Renal cortical epithelial cell (primary cell): ENCODE results near the gene RSPH10B. TPM values are rescaled to one million over a fixed set of nuclear protein-coding genes. Genes with fewer than 3 reads are reported as not detected.
"Not testable (repeated sequence)": the region's sequence is repeated elsewhere in the genome, so short reads cannot be mapped to it uniquely, and the experiment has no call there.

ENCODE experiments used
- DNase-seq: peaks from one replicate; pipeline ENCODE4 v3.0.0-alpha.2; 2011; ENCODE audit warnings: low read depth
- total RNA-seq: library from RNA; depleted of rRNA; stranded (reverse); fragments of >200 nt; gene quantifications from 2 replicates; pipeline ENCODE4 v1.2.3, GENCODE V29; 2014

Gene RSPH10B
- total RNA-seq, 1 donor from 2014 or later = 1.4 TPM

DNA sequence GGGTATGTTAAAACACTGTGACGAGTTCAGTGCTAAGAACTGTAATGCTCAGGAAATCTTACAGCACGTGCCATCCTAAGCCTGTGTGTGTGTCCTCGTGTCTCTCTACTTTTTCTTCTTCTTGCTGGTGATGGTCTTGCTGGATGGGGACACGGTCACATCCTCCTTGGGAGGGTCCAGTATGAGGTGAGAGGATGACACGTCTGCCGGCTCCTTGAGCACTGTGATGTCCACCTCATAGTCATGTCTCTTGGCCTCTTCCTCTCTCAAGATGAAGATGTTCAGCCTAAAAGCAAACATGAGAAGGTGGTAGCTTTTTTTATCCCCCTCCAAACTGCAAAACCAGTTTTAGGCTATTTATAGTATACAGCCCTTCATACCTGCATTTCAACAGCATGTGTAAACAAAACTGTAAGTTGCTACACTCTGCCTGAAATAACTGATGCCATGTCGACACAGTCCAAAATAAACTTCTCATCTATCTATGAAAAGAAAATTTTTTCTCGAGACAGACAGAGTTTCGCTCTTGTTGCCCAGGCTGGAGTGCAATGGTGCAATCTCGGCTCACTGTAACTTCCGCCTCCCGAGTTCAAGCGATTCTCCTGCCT, 44.1 kb downstream of the RSPH10B start:
- DNase-seq = not testable (repeated sequence)

GRCh38 chr7:5924630-5925029, 45.9 kb downstream of the RSPH10B start:
- DNase-seq = not testable (repeated sequence)

DNA sequence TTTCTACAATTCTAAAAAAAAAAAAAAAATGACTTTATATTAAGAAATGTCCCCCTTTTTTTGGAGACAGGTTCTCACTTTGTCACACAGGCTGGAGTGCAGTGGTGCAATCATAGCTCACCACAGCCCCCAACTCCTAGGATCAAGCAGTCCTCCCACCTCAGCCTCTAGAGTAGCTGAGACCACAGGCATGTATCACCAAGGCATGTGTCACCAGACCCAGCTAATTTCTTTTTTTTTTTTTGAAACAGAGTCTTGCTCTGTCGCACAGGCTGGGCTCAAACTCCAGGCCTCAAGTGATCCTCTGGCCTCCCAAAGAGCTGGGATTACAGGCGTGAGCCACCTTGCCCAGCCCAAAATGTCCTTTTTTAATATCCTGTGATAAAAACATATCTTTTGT, 46.3 kb downstream of the RSPH10B start:
- DNase-seq = not testable (repeated sequence)

DNA sequence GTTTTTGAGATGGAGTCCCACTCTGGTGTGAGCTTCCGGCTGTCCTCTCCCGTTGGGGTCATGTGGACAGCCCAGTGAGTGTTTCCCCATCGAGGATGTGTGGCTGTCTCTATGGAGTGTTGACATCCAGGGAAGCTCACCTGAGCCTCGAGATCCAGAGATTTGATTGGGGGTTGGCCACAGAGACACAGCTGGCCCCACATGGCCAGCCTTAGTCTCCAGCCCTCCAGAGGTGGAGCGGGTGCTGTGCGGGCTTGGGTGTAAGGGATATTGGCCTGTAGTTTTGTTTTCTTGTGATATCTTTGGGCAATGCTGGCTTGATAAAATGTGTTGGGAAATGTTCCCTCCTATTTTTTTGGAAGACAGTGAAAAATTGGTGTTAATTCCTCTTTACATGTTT, 54.0 kb downstream of the RSPH10B start:
- DNase-seq = not testable (repeated sequence)

- DNase-seq = not testable (repeated sequence)
Observed at GRCh38 chr7:5908835-5909234, 61.7 kb downstream of the RSPH10B start.

DNA sequence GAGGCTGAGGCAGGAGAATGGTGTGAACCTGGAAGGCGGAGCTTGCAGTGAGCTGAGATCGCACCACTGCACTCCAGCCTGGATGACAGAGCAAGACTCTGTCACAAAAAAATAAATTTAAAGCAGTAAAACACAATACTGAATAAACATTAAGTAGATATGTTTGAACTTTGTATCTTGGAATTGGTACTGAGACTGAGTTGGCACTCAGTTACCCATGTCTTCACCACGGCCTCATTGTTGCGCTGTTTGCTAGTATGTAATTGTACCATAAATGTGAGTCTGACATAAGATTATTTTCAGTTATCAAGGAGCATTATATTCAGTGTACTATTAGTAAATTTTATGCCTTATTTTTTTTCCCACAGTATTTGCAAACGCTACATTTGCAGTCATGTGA, 65.8 kb downstream of the RSPH10B start:
- DNase-seq = not testable (repeated sequence)

GRCh38 chr7:5903002-5903401, 67.5 kb downstream of the RSPH10B start:
- not testable (repeated sequence) for DNase-seq

- DNase-seq = peak; percentile 36
Observed at GRCh38 chr7:5898480-5899224, 71.8 kb downstream of the RSPH10B start, which contains the start of gene CCZ1. Gene CCZ1, plus strand, starts transcription at chr7:5898733. Its CDS starts 67 bp downstream, at chr7:5898800.

GRCh38 chr7:5897369-5897919, 73.0 kb downstream of the RSPH10B start:
- DNase-seq = not testable (repeated sequence)

GRCh38 chr7:5892498-5892897, 78.0 kb downstream of the RSPH10B start:
- no peak for DNase-seq

DNA sequence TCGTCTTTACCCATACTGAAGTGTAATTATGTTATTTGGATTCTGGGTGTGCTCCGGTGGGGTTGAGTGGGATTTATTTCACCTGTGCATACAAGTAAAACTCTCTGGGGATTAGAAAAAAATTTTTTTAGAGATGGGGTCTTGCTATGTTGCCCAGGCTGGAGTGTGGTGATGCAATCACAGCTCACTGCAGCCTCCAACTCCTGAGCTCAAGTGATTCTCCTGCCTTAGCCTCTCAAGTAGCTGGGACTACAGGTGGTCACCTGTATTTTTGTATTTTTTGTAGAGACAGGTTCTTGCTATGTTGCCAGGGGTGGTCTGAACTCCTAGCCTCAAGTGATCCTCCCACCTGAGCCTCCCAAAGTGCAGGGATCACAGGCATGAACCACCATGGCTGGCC, 80.2 kb downstream of the RSPH10B start:
- DNase-seq = not testable (repeated sequence)

DNA sequence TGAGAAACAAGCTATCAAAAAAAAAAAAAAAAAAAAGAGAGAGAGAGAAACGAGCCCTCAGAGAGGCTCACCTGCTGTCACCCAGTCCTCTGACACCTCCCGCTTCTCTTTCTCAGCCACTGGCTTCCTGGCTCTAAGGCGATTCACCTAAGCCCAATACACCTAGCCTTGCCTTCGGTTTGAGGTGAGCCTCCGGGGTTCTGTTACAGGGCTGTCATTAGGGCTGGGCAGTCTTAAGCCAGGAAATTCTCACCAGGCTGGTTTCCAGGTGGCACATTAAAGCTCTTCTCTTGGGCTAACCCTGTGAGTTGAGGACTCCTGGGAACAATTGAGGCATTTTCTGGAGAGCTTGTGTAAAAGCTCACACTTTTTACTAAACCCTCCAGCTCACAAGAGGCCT, 82.5 kb downstream of the RSPH10B start:
- not testable (repeated sequence) for DNase-seq

GRCh38 chr7:5884431-5884830, 86.1 kb downstream of the RSPH10B start:
- DNase-seq = not testable (repeated sequence)

GRCh38 chr7:5880106-5880505, 90.4 kb downstream of the RSPH10B start:
- DNase-seq = not testable (repeated sequence)

- DNase-seq = not testable (repeated sequence)
Observed at GRCh38 chr7:5879591-5879990, 90.9 kb downstream of the RSPH10B start.

Other genes starting within 250 kb of the RSPH10B start
- 27.4 and 40.6 TPM in 2 replicates for gene RNF216, start 189.0 kb downstream of the RSPH10B start, total RNA-seq
- not detected in 2 replicates for gene OCM, start 89.9 kb downstream of the RSPH10B start, total RNA-seq
- 41.9 and 46.5 TPM in 2 replicates for gene CCZ1, start 72.0 kb downstream of the RSPH10B start, total RNA-seq
- 27.8 and 35.2 TPM in 2 replicates for gene PMS2, start 38.4 kb upstream of the RSPH10B start, total RNA-seq
- gene AIMP2, start 38.6 kb upstream of the RSPH10B start, total RNA-seq = 56.6 and 101 TPM in 2 replicates
- gene ANKRD61, start 60.7 kb upstream of the RSPH10B start, total RNA-seq = 0.15 TPM in 1 of 2 replicates, not detected in the other
- gene EIF2AK1, start 88.5 kb upstream of the RSPH10B start, total RNA-seq = 121 and 230 TPM in 2 replicates
- 3.0 and 9.3 TPM in 2 replicates for gene USP42, start 134.3 kb upstream of the RSPH10B start, total RNA-seq